A673 (cell line): Measurements from ENCODE around the gene MYCL.

Experiments
- CTCF ChIP-seq: fragments of 300-800, 200-600 bp; sonication (generic); conservative IDR thresholded peaks from 2 replicates; pipeline ENCODE4 v1.5.1; 2017; ENCODE audit warnings: low read depth, mild to moderate bottlenecking, antibody characterized with exemption, low read length, moderate library complexity, mixed read lengths
- EZH2 ChIP-seq: fragments of 200-600 bp; sonication (generic); IDR thresholded peaks from 2 replicates; pipeline ENCODE4 v1.6.1; 2017; ENCODE audit warnings: borderline replicate concordance, low read depth, mild to moderate bottlenecking, mixed read lengths, antibody characterized with exemption, low read length; ENCODE audit not compliant: poor library complexity, severe bottlenecking

GRCh38 chr1:39927538-39927937, 25.8 kb upstream of the MYCL start:
- TF ChIP-seq EZH2 (no peak), CTCF (no peak)
